ENCODE results near the gene SCG3.

The SCG3 gene

DNA sequence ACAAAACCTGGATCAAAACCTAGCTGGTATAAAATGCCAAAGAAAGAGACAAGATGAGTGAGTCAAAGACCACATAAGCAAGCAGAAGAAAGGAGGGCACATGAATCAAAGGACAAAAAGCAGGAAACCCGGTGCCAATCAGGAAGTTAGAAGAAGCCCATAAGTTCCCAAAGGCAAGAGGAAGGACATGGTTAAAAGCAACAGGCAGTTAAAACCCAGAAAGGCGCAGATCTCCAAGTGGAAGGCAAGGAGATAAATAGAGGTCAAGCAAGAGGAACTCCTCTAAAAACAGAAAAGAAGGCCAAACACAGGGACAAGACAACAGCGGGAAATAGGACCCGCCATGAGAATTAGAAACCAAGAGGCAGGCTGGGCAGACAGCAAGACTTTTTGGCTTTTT, 74.5 kb downstream of the SCG3 start:
- in situ Hi-C loops (cut with HindIII; ENCODE audit: low sequenced_read_pairs) = no loop called here

GRCh38 chr15:51756482-51756881, 75.2 kb downstream of the SCG3 start:
- in situ Hi-C loops (cut with HindIII; ENCODE audit: low sequenced_read_pairs) = no loop called here

DNA sequence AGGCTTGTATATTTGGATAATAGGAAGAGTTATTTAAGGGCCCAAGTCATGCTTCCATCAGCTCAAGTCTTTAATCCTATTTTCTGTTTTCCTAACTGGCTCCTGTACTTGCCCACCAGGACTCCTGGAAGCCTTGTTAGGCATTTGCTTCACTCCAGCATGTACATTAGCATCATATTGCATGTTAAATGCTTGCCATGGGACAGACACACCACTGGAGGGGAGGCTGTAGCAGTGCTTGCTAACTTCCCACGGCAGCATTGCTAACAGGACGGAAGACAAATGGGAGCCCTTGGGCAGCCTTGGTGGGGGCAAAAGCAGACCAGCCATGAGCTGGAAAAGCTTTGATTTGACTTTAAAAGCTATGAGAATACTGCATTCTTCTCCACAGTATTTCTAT, 76.1 kb downstream of the SCG3 start:
- in situ Hi-C loops (cut with HindIII; ENCODE audit: low sequenced_read_pairs) = no loop called here

GRCh38 chr15:51758645-51759044, 77.3 kb downstream of the SCG3 start:
- in situ Hi-C loops (cut with HindIII; ENCODE audit: low sequenced_read_pairs) = no loop called here

- in situ Hi-C loops (cut with HindIII; ENCODE audit: low sequenced_read_pairs) = no loop called here
Observed at GRCh38 chr15:51759557-51760070, 78.3 kb downstream of the SCG3 start.

DNA sequence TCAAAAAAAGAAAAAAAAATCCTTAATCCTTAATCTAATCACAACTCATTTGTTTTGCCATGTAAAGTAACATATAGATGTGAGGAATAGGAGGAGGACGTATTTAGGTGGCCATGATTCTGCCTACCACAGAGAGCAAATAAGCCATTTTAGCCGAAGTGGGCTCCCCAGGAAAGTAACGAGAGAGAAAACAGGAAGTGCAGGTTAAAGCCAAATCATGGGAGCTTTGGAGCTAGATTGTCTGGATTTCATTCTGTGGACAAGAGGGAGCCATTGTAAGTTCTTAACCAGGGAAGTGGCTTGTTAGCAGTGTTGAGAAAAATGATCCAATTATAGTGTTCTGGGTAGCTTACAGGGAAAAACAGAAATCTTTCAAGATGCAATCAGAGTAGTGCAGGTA, 79.5 kb downstream of the SCG3 start:
- in situ Hi-C loops (cut with HindIII; ENCODE audit: low sequenced_read_pairs) = no loop called here

DNA sequence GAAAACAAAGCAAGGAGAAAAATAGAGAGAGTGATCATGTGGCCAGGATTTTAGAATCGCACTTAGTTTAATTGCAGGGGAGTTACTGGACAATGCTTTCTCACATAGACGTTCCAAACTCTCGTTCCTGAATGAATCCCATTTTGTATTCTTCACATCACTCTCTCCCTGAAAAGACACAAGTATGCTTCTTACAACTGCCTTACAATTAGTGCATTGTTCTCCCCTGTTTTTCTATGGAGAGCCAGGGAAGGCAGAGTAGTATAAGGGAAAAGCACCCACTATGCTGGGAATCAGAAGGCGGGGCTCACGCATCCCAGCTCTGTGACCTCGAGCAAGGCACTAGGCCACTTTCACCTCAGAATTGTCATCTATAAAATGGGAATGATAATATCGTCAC, 84.4 kb downstream of the SCG3 start:
- in situ Hi-C loops (cut with HindIII; ENCODE audit: low sequenced_read_pairs) = no loop called here

- in situ Hi-C loops (cut with HindIII; ENCODE audit: low sequenced_read_pairs) = no loop called here
Observed at GRCh38 chr15:51766341-51766740, 85.0 kb downstream of the SCG3 start.

DNA sequence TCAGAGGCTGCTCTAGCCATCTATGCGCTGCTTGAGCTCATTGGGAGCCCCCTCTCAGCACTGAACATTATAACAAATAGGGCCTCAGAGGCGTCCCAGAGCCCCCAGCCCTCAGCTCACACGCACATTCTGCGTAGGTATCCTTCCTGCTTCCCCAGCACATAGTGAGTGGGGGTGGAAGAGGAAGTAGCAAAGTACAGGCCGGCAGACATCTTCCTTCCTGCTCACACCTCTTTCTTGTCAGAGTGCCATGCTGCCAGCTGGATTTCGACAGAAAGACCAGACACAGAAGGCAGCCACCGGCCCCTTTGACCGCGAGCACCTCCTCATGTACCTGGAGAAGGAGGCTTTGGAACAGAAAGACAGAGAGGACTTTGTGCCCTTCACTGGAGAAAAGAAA, 86.7 kb downstream of the SCG3 start:
- in situ Hi-C loops (cut with HindIII; ENCODE audit: low sequenced_read_pairs) = no loop called here
